K562 (cell line): ENCODE data around the gene COL5A3.

Experiments
- BDP1 ChIP-seq: IDR thresholded peaks from 3 replicates; pipeline ENCODE4 v1.6.1; 2011; ENCODE audit not compliant: insufficient read length, insufficient read depth
- CREM ChIP-seq: IDR thresholded peaks from 2 replicates; pipeline ENCODE4 v1.6.1; 2014; ENCODE audit warnings: antibody characterized with exemption, low read depth
- MBD2 ChIP-seq: sonication (generic); IDR thresholded peaks from 2 replicates; pipeline ENCODE4 v1.6.1; 2016; ENCODE audit warnings: low read depth, borderline replicate concordance
- MTA3 ChIP-seq: fragments of 450-650 bp; formaldehyde crosslinking; IDR thresholded peaks from 2 replicates; pipeline ENCODE4 v1.6.1; 2017; ENCODE audit warnings: mild to moderate bottlenecking, borderline replicate concordance
- OTX1 ChIP-seq: fragments of 450-650 bp; formaldehyde crosslinking; IDR thresholded peaks from 2 replicates; pipeline ENCODE4 v1.4.0; 2022; ENCODE audit warnings: mild to moderate bottlenecking
- RBM22 ChIP-seq: fragments of 200-400 bp; formaldehyde crosslinking; IDR thresholded peaks from 2 replicates; pipeline ENCODE4 v1.6.1; 2018; ENCODE audit warnings: low read length, low read depth; ENCODE audit not compliant: poor library complexity, severe bottlenecking
- RFX5 ChIP-seq: IDR thresholded peaks from 2 replicates; pipeline ENCODE4 v1.6.1; 2011; ENCODE audit warnings: low read depth, mild to moderate bottlenecking, improper control_type of control experiment, low read length
- TCF7L2 ChIP-seq: fragments of 150-350 bp; IDR thresholded peaks from 2 replicates; pipeline ENCODE4 v1.6.1; 2016; ENCODE audit warnings: low read depth, mild to moderate bottlenecking, low read length, moderate library complexity
- ZNF174 ChIP-seq: fragments of 250-450 bp; sonication (Bioruptor Pico); IDR thresholded peaks from 2 replicates; pipeline ENCODE4 v1.4.0; 2020; ENCODE audit warnings: mild to moderate bottlenecking

DNA sequence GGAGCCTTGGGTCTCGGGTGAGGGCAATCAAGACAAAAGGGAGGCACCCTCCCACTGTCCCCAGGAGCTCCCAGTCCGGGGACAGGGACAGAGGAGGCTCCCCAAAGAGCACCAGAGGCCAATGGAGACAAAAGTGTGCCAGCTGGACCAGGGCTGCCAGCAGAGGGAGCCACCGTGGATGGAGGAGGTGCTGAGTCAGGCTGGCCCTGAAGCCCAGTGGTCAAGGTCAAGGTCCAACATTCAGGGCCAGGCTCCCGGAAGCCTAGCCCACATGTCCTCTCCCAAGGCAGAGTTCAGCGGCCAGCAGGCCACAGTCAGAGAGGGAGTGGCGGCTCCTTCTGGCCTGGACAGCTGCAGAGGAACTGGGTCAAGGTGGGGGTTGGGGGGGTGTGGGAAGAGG is 8.4 kb downstream of the COL5A3 start:
- TF ChIP-seq RFX5: no peak
- TF ChIP-seq MTA3: no peak
- TF ChIP-seq ZNF174 (CRISPR knock-in tag): no peak
- no peak for TF ChIP-seq CREM
- TF ChIP-seq TCF7L2: no peak
- TF ChIP-seq OTX1 (CRISPR knock-in tag): no peak
- no peak for TF ChIP-seq MBD2
- TF ChIP-seq RBM22: no peak
- TF ChIP-seq BDP1: no peak
